ENCODE results near the gene ONECUT1.
A peak's percentile ranks its signal among the peaks of the same experiment; 100 is the strongest.

ONECUT1 gene

GRCh38 chr15:52780172-52780980 is 9.8 kb downstream of the ONECUT1 start:
- DNase-seq = peak; percentile 60

GRCh38 chr15:52778457-52778856 is 11.7 kb downstream of the ONECUT1 start:
- DNase-seq = no peak

DNA sequence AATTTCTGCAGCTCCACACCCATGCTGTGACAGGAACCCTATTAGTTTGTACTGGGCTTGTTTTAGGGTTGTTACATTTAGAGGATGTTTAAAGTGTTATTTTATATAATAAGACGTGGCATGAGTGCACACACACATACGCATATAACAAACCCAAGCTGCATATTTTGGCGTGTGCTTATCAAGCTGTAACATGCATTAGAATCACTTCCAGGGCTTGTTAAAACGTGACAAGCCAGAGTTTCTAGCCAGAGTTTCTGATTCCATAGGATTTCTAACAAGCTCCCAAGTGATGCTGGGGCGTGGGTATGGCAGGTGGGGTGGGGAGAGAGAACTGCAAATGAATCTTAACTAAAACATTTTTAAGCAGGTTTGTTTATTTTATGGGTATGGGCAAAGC is 17.4 kb downstream of the ONECUT1 start:
- DNase-seq = no peak

- no peak for DNase-seq
Measured at GRCh38 chr15:52765785-52766184, 24.4 kb downstream of the ONECUT1 start.

DNA sequence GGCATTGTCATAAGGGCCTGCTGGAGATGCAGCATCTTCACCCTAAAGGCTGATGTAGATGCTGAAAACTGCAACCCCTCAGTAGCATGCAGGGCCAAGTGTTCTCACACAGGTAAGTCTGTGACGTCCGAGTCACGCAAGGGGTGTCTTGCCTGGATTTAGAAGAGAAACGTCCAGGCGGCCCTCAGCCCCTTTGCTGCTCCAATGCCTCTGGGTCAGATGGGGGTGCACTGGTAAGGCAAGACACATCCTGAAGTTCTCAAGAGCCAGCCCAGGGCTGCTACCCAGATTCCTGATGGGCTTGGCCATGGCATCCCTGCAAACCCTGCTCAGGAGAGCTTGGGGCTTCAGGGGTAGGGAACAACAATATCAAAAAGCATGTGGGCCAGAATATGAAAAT is 25.4 kb downstream of the ONECUT1 start:
- DNase-seq = no peak

DNA sequence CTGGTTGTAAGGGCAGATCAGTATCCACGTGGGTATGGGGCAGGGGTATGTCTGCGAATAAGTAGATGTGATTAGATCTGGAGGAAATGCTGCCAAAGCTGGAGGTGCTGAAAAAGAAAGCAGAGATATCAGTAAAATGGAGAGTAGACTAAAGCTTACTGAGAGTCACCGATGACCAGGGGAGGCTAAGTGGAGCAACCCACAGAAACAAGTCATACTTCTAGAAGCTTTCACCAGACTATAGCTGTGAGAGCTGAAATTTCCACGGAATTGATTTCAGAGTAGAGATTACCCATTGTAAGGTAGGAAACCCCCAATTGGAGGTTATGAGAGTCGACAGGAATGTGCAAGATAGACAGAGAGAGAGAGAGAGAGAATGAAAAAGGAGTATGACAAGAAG is 27.5 kb downstream of the ONECUT1 start:
- no peak for DNase-seq

- DNase-seq = no peak
Measured at GRCh38 chr15:52760562-52760961, 29.6 kb downstream of the ONECUT1 start.

DNA sequence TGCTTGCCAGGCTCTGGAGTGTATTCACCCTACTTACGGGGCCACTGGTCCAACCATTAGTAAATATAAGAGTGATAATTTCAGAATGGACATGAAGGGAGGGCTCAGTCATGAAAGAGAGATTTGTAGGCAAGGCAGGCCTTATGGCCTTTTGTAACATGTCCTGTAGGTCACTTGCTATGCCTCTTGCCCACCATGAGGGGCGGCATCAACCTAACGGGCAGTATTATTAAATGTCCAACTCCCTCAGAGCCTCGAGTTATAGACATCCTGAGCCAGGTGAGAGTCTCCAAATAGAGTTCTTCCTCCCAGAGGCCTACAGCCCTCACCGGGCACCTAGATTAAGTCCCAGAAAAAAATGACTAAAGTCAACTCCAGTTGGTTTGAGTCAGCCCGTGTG is 30.2 kb downstream of the ONECUT1 start:
- DNase-seq = no peak

- no peak for DNase-seq
Measured at GRCh38 chr15:52757496-52757895, 32.6 kb downstream of the ONECUT1 start.

DNA sequence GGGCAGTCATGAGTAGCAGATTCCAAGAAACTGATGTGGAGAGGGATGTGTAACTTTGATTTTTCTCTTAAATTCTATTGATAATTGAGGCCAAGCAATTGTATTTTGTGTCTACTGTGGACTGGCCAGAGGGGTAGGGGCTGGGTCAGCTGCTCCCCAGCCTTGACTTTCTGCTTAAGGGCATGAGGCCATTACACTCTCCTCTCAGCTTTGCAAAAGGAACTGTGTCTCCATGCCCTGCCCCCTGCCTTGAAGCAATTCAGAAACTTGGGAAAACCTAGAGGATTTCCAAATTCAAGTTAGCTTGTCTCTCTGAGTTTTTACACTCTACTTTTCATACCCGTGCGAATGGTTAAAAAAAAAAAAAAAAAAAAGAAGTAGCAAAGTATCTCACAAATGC is 38.6 kb downstream of the ONECUT1 start:
- no peak for DNase-seq

DNA sequence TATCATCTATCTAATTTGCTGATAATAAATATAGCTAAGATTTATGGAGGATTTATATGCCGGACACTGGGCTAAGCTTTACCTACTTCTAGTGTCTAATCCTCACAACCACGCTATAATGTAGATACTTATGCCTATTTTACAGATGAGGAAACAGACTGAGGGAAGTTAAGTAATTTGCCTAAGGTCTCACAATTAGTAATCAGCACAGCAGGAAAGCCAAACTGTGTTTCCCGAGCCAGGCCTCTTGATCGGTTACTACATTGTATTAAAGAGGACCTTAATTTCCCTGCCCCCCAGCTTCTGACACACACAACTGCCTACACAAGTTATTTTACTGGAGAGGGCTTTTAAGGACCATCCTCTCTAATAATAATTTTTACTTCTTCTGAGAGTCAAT is 40.9 kb downstream of the ONECUT1 start:
- no peak for DNase-seq

- no peak for DNase-seq
Measured at GRCh38 chr15:52746162-52746757, 43.9 kb downstream of the ONECUT1 start.

- no peak for DNase-seq
Measured at GRCh38 chr15:52745326-52746161, 44.6 kb downstream of the ONECUT1 start.

- no peak for DNase-seq
Measured at GRCh38 chr15:52738311-52738710, 51.8 kb downstream of the ONECUT1 start.

- DNase-seq = no peak
Measured at GRCh38 chr15:52737720-52738119, 52.4 kb downstream of the ONECUT1 start.

DNA sequence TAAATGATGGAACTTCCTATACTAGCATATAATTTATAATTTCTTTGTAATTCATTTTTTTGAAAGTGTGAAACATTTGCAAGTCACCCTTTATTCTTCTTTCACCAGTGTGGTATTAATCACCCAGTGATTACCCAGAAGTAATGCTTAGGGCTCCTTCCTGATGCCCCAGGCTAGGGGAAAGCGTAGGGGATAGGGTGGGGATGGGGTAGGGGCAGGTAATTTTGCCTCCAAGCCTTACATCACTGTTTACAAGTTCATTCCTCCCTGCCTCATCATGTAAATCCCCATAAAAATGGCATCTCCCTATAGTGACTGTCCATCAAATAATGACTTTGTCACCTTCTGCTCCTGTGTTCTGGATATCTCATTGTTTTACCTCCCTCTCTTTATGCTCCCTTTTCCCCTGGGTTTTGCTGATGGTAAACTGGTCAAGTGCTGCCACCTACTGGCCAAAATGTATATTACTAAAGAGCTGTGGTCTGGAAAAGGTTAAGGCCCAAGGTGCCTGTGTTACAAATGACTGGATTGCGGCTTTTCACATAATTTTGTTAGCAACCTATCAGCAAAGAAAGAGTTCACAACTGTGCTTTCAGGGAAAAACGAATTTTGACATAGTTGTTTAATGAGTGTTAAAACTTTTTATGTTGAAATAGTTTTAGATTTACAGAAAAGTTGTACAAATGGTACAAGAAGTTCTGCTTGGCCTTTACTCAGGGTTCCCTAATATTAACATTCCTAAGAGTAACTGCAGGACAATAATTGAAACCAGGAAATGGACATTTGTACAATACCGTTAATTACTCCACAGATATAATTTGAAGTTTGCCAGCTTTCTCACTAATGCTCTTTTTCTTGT is 54.7 kb downstream of the ONECUT1 start:
- DNase-seq = peak; percentile 62

DNA sequence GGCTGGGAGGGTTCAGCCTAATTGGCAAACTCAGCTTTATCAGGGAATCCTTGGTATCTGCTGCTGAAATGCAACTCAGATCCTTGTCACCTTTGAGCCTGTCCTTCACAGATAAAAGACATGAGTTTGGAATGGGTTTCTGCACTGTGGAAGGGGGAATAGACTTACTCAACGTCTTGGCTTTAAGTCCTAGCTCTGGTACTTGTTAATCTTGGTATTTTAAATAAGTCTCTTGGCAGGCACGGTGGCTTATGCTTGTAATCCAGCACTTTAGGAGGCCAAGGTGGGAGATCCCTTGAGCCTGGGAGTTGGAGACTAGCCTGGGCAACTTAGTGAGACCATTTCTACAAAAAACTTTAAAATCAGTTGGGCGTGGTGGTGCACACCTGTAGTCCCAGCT is 55.8 kb downstream of the ONECUT1 start:
- DNase-seq = no peak

GRCh38 chr15:52733696-52734255 is 56.4 kb downstream of the ONECUT1 start:
- no peak for DNase-seq

- DNase-seq = no peak
Measured at GRCh38 chr15:52733088-52733487, 57.0 kb downstream of the ONECUT1 start.

DNA sequence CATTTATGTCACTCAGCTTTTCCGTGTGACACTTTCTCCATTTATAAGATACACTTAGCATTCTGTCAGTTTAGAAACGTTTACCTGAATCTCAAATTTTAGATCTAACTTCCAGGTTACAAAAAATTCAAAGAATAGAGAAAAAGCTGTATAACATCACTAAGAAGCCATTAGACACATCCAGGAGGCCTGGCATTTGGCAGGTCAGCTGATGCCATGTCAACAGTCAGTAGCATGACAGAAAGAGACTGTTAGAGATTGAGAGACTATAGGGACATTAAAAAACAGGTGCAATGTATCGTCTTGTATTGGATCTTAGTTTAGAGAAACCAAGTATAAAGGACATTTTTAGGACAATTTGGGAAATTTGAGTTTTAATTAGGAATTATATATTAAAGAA is 57.6 kb downstream of the ONECUT1 start:
- DNase-seq = no peak

DNA sequence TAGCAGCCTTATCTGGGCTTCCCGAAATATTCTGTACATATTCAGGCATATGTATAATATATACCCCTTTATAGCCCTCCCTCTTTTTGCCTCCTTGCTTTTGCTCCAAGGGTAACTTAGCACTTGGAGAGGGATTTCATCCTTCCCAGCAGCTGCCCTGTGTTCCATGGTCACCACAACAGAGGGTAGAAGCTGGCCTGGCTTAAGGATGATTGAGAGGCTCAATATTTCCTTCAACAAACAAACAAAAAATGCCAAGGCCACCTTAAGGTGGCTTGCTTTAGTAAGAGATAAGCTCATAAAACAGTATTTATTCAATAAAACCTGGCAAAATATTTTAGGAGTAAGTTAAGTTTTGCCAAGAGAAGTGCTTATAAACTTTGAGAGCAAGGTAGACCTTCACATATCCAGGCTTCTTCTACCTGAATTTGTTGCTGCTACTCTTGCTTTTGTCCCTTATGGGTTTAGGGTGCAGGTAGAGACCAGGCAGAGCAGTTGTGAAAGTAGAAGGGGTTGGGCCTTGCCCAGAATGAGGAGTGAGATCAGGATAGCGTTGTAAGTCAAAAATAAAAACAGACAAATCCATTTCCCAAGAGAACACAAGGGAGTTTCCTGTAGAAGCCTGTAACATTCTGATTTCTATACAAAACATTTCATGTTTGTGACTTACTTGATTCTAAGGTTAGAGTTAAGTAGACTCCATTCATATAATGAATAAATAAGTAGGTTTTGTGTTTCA is 58.2 kb downstream of the ONECUT1 start:
- DNase-seq = no peak

GRCh38 chr15:52731004-52731403 is 59.1 kb downstream of the ONECUT1 start:
- DNase-seq = no peak
